ENCODE measurements around the gene PCNP.
"Not testable (repeated sequence)": the region's sequence is repeated elsewhere in the genome, so short reads cannot be mapped to it uniquely, and the experiment has no call there.

PCNP gene

GRCh38 chr3:101591071-101591470, 17.1 kb downstream of the PCNP start:
- Histone ChIP-seq H3K27me3 (ENCODE audit: low read depth) (no peaks in the 10 kb centered on the region), H3K4me1 (no peaks in the 10 kb centered on the region), H3K36me3 (replicated peaks) (peaks cover 45% of the 10 kb centered on the region), H3K4me3 (no peak overlapping the region), H3K9me3 (no peaks in the 10 kb centered on the region)
- in situ Hi-C loops (cut with MboI; ENCODE audit: low sequenced_read_pairs), result no loop called here
- DNase-seq (ENCODE audit: low spot score in 2 of 2), result no peak

GRCh38 chr3:101602731-101603130, 28.8 kb downstream of the PCNP start:
- in situ Hi-C loops (cut with MboI; ENCODE audit: low sequenced_read_pairs), result no loop called here
- Histone ChIP-seq H3K4me3 (no peak overlapping the region), H3K27me3 (ENCODE audit: low read depth) (no peaks in the 10 kb centered on the region), H3K4me1 (no peaks in the 10 kb centered on the region), H3K36me3 (replicated peaks) (no peaks in the 10 kb centered on the region), H3K9me3 (no peaks in the 10 kb centered on the region; the same call in 1 of the 2 replicates)
- DNase-seq (ENCODE audit: low spot score in 2 of 2), result no peak

- no peaks in the 10 kb centered on the region for H3K27me3 ChIP-seq (ENCODE audit: low read depth)
- no peaks in the 10 kb centered on the region; the same call in 1 of the 2 replicates for H3K9me3 ChIP-seq
- H3K4me1 ChIP-seq, result no peaks in the 10 kb centered on the region
- no peaks in the 10 kb centered on the region for H3K36me3 ChIP-seq (replicated peaks)
- no peak for DNase-seq (ENCODE audit: low spot score in 2 of 2)
- H3K4me3 ChIP-seq, result no peak overlapping the region
- in situ Hi-C loops (cut with MboI; ENCODE audit: low sequenced_read_pairs), result no loop called here
Observed at GRCh38 chr3:101603184-101603583, 29.2 kb downstream of the PCNP start.

GRCh38 chr3:101605398-101605797, 31.4 kb downstream of the PCNP start:
- DNase-seq (ENCODE audit: low spot score in 2 of 2); H3K4me3 ChIP-seq; in situ Hi-C loops (cut with MboI; ENCODE audit: low sequenced_read_pairs); H3K36me3 ChIP-seq (replicated peaks); H3K9me3 ChIP-seq; H3K4me1 ChIP-seq; H3K27me3 ChIP-seq (ENCODE audit: low read depth): not testable (repeated sequence)

- H3K9me3 ChIP-seq, result no peaks in the 10 kb centered on the region
- no peaks in the 10 kb centered on the region for H3K4me1 ChIP-seq
- no peak for DNase-seq (ENCODE audit: low spot score in 2 of 2)
- in situ Hi-C loops (cut with MboI; ENCODE audit: low sequenced_read_pairs), result no loop called here
- no peak overlapping the region for H3K4me3 ChIP-seq
- H3K27me3 ChIP-seq (ENCODE audit: low read depth), result no peaks in the 10 kb centered on the region
- H3K36me3 ChIP-seq (replicated peaks), result no peaks in the 10 kb centered on the region
Observed at GRCh38 chr3:101611023-101611422, 37.0 kb downstream of the PCNP start.

GRCh38 chr3:101613014-101613413, 39.0 kb downstream of the PCNP start:
- H3K9me3 ChIP-seq; in situ Hi-C loops (cut with MboI; ENCODE audit: low sequenced_read_pairs); H3K36me3 ChIP-seq (replicated peaks); H3K27me3 ChIP-seq (ENCODE audit: low read depth); H3K4me1 ChIP-seq; H3K4me3 ChIP-seq; DNase-seq (ENCODE audit: low spot score in 2 of 2): not testable (repeated sequence)

- 0 out of 2 replicates have a peak, but pooled peaks cover 4% of the 10 kb centered on the region for H3K4me1 ChIP-seq
- no peak for DNase-seq (ENCODE audit: low spot score in 2 of 2)
- no peaks in the 10 kb centered on the region for H3K36me3 ChIP-seq (replicated peaks)
- in situ Hi-C loops (cut with MboI; ENCODE audit: low sequenced_read_pairs), result no loop called here
- H3K27me3 ChIP-seq (ENCODE audit: low read depth), result no peaks in the 10 kb centered on the region
- no peaks in the 10 kb centered on the region for H3K9me3 ChIP-seq
- H3K4me3 ChIP-seq, result no peak overlapping the region
Observed at GRCh38 chr3:101615525-101615924, 41.5 kb downstream of the PCNP start.

- Histone ChIP-seq H3K27me3 (ENCODE audit: low read depth) (no peaks in the 10 kb centered on the region), H3K4me3 (no peak overlapping the region), H3K36me3 (replicated peaks) (no peaks in the 10 kb centered on the region), H3K9me3 (no peaks in the 10 kb centered on the region), H3K4me1 (0 out of 2 replicates have a peak, but pooled peaks cover 4% of the 10 kb centered on the region)
- DNase-seq (ENCODE audit: low spot score in 2 of 2), result no peak
- in situ Hi-C loops (cut with MboI; ENCODE audit: low sequenced_read_pairs), result no loop called here
Observed at GRCh38 chr3:101617478-101617877, 43.5 kb downstream of the PCNP start.

- Histone ChIP-seq H3K36me3 (replicated peaks) (no peaks in the 10 kb centered on the region), H3K4me3 (no peak overlapping the region), H3K9me3 (no peaks in the 10 kb centered on the region), H3K27me3 (ENCODE audit: low read depth) (no peaks in the 10 kb centered on the region), H3K4me1 (0 out of 2 replicates have a peak, but pooled peaks cover 4% of the 10 kb centered on the region)
- no peak for DNase-seq (ENCODE audit: low spot score in 2 of 2)
- in situ Hi-C loops (cut with MboI; ENCODE audit: low sequenced_read_pairs), result no loop called here
Observed at GRCh38 chr3:101618726-101619125, 44.7 kb downstream of the PCNP start.

- no peak overlapping the region for H3K4me3 ChIP-seq
- no peaks in the 10 kb centered on the region for H3K9me3 ChIP-seq
- H3K27me3 ChIP-seq (ENCODE audit: low read depth), result no peaks in the 10 kb centered on the region
- DNase-seq (ENCODE audit: low spot score in 2 of 2), result no peak
- 0 out of 2 replicates have a peak, but pooled peaks cover 4% of the 10 kb centered on the region for H3K4me1 ChIP-seq
- in situ Hi-C loops (cut with MboI; ENCODE audit: low sequenced_read_pairs), result no loop called here
- H3K36me3 ChIP-seq (replicated peaks), result no peaks in the 10 kb centered on the region
Observed at GRCh38 chr3:101619734-101620133, 45.8 kb downstream of the PCNP start.

GRCh38 chr3:101623656-101624055, 49.7 kb downstream of the PCNP start:
- H3K4me3 ChIP-seq, result no peak overlapping the region
- no peaks in the 10 kb centered on the region for H3K9me3 ChIP-seq
- H3K4me1 ChIP-seq, result 0 out of 2 replicates have a peak, but pooled peaks cover 2% of the 10 kb centered on the region
- in situ Hi-C loops (cut with MboI; ENCODE audit: low sequenced_read_pairs), result no loop called here
- no peak for DNase-seq (ENCODE audit: low spot score in 2 of 2)
- H3K27me3 ChIP-seq (ENCODE audit: low read depth), result no peaks in the 10 kb centered on the region
- no peaks in the 10 kb centered on the region for H3K36me3 ChIP-seq (replicated peaks)

GRCh38 chr3:101624857-101625256, 50.9 kb downstream of the PCNP start:
- Histone ChIP-seq H3K27me3 (ENCODE audit: low read depth) (no peaks in the 10 kb centered on the region), H3K36me3 (replicated peaks) (no peaks in the 10 kb centered on the region), H3K4me1 (peaks cover 2% of the 10 kb centered on the region), H3K4me3 (no peak overlapping the region), H3K9me3 (no peaks in the 10 kb centered on the region)
- no peak for DNase-seq (ENCODE audit: low spot score in 2 of 2)
- in situ Hi-C loops (cut with MboI; ENCODE audit: low sequenced_read_pairs), result no loop called here

- no peaks in the 10 kb centered on the region for H3K9me3 ChIP-seq
- H3K4me1 ChIP-seq, result peaks cover 10% of the 10 kb centered on the region
- no peaks in the 10 kb centered on the region for H3K36me3 ChIP-seq (replicated peaks)
- in situ Hi-C loops (cut with MboI; ENCODE audit: low sequenced_read_pairs), result no loop called here
- DNase-seq (ENCODE audit: low spot score in 2 of 2), result no peak
- H3K27me3 ChIP-seq (ENCODE audit: low read depth), result no peaks in the 10 kb centered on the region
- H3K4me3 ChIP-seq, result no peak overlapping the region
Observed at GRCh38 chr3:101625879-101626278, 51.9 kb downstream of the PCNP start.

GRCh38 chr3:101629219-101629618, 55.2 kb downstream of the PCNP start:
- H3K4me1 ChIP-seq, result peaks cover 12% of the 10 kb centered on the region
- no peaks in the 10 kb centered on the region for H3K27me3 ChIP-seq (ENCODE audit: low read depth)
- H3K4me3 ChIP-seq, result no peak overlapping the region
- H3K9me3 ChIP-seq, result no peaks in the 10 kb centered on the region
- DNase-seq (ENCODE audit: low spot score in 2 of 2), result no peak
- in situ Hi-C loops (cut with MboI; ENCODE audit: low sequenced_read_pairs), result no loop called here
- H3K36me3 ChIP-seq (replicated peaks), result no peaks in the 10 kb centered on the region

- Histone ChIP-seq H3K27me3 (ENCODE audit: low read depth) (no peaks in the 10 kb centered on the region), H3K4me1 (peaks cover 15% of the 10 kb centered on the region), H3K9me3 (no peaks in the 10 kb centered on the region), H3K4me3 (no peak overlapping the region), H3K36me3 (replicated peaks) (no peaks in the 10 kb centered on the region)
- in situ Hi-C loops (cut with MboI; ENCODE audit: low sequenced_read_pairs), result no loop called here
- no peak for DNase-seq (ENCODE audit: low spot score in 2 of 2)
Observed at GRCh38 chr3:101631098-101631796, 57.3 kb downstream of the PCNP start.

Data from HAP-1 (cell line).